ENCODE results near the gene LRCH4.
"Not testable (repeated sequence)": the region's sequence is repeated elsewhere in the genome, so short reads cannot be mapped to it uniquely, and the experiment has no call there.

DNA sequence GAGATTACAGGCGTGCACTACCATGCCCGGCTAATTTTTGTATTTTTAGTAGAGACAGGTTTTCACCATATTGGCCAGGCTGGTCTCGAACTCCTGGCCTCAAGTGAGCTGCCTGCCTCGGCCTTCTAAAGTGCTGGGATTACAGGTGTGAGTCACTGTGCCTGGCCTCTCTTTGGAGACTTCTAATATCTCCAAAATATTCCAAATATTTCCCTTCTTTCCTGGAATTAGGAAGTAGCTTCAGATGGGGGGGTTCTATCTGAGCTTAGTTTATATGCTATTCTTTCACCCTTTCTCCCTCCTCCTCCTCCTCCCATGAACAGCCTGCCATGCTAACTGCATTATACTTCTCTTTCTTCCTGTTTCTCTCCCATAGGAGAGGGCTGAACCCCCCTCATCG, 37.5 kb downstream of the LRCH4 start:
- TF ChIP-seq, protein P1, sequence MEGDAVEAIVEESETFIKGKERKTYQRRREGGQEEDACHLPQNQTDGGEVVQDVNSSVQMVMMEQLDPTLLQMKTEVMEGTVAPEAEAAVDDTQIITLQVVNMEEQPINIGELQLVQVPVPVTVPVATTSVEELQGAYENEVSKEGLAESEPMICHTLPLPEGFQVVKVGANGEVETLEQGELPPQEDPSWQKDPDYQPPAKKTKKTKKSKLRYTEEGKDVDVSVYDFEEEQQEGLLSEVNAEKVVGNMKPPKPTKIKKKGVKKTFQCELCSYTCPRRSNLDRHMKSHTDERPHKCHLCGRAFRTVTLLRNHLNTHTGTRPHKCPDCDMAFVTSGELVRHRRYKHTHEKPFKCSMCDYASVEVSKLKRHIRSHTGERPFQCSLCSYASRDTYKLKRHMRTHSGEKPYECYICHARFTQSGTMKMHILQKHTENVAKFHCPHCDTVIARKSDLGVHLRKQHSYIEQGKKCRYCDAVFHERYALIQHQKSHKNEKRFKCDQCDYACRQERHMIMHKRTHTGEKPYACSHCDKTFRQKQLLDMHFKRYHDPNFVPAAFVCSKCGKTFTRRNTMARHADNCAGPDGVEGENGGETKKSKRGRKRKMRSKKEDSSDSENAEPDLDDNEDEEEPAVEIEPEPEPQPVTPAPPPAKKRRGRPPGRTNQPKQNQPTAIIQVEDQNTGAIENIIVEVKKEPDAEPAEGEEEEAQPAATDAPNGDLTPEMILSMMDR (IDR thresholded peaks at IDR 0.05; ENCODE audit: low read depth, low read length) = not testable (repeated sequence)
- TF ChIP-seq POLR2A (IDR thresholded peaks at IDR 0.05; ENCODE audit: extremely low read depth, insufficient read length) = not testable (repeated sequence)
